BJ (cell line): ENCODE results near the gene MT1G. TPM values are rescaled to one million over a fixed set of nuclear protein-coding genes. Genes with fewer than 3 reads are reported as not detected.

Experiments
- CTCF ChIA-PET: fragments of 350-600 bp; formaldehyde crosslinking; extraction: SDS; loops from one replicate; lab custom pipeline; 2021; ENCODE audit warnings: antibody characterized with exemption, inconsistent platforms; lab: Yijun Ruan, JAX
- POLR2A ChIA-PET: fragments of 300-600 bp; sonication (Branson Sonifier 250); formaldehyde crosslinking; extraction: SDS; loops from one replicate; lab custom pipeline; 2021; ENCODE audit warnings: antibody characterized with exemption; lab: Charles Lee
- DNase-seq: peaks from one replicate; pipeline ENCODE4 v3.0.0-alpha.2; 2011; ENCODE audit warnings: low read depth
- H3K27me3 ChIP-seq: 2 replicates; pipeline ENCODE4 v1.6.0; 2011; ENCODE audit warnings: low read length; ENCODE audit not compliant: control insufficient read depth, insufficient read depth
- H3K36me3 ChIP-seq: 2 replicates; pipeline ENCODE4 v1.5.1; 2011; ENCODE audit warnings: low read length; ENCODE audit not compliant: control insufficient read depth, insufficient read depth
- H3K4me3 ChIP-seq: 2 replicates; pipeline ENCODE4 v1.5.1; 2011; ENCODE audit warnings: low read depth, mild to moderate bottlenecking, control low read depth, low read length
- CTCF ChIP-seq: IDR thresholded peaks from 2 replicates; pipeline ENCODE4 v1.5.1; 2011; ENCODE audit warnings: low read depth, mild to moderate bottlenecking, control low read depth, inconsistent platforms, low read length, moderate library complexity; ENCODE audit not compliant: insufficient read depth
- polyA plus RNA-seq: library from polyadenylated mRNA; depleted of rRNA; stranded (reverse); fragments of >200 nt; gene quantifications from 2 replicates; pipeline ENCODE4 v1.2.3, GENCODE V29; 2011

The MT1G gene
- polyA plus RNA-seq, 1 experiment, result 2.9 TPM

DNA sequence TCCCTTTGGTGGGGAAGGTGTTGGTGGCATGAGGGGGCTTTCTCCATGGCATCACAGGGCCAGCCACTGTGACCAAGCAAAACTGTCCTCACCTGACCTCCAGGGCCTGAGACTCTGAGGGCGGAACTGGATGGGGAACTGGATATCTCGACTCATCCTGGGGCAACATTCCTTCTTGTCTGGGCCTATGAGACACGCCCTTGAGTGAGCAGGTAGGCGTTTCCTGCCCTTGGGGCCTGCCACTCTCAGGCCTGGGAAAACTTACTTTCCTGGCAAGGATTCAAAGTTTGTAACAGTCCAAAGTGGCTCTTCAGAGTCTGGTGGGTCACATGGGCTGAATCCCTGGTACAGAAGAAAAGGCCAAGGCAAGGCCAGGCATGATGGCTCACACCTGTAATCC, 24.0 kb upstream of the MT1G start:
- no peak for TF ChIP-seq CTCF

GRCh38 chr16:56690420-56691122, 22.7 kb upstream of the MT1G start:
- Histone ChIP-seq H3K36me3 (no peaks in the 10 kb centered on the region), H3K27me3 (no peaks in the 10 kb centered on the region), H3K4me3 (no peak overlapping the region)
- ChIA-PET POLR2A (no interaction called here), CTCF (interaction anchor here (0.7 kb wide), 1 partner anchor 114 kb away, joined by 3 read pairs; no protein-coding TSS in a partner anchor)
- TF ChIP-seq CTCF, result no peak
- DNase-seq, result no peak

More for the DNA sequence above, 24.0 kb upstream of the MT1G start:
- peak; percentile 26 for DNase-seq
- POLR2A ChIA-PET, result no interaction called here
- CTCF ChIA-PET, result interaction anchor here (1.3 to 1.9 kb wide), 2 partner anchors 10 to 91 kb away, joined by 4 to 7 read pairs; no protein-coding TSS in a partner anchor
- no peaks in the 10 kb centered on the region for H3K36me3 ChIP-seq
- H3K4me3 ChIP-seq, result no peak overlapping the region
- no peaks in the 10 kb centered on the region for H3K27me3 ChIP-seq

- CTCF ChIA-PET, result interaction anchor here (1.2 to 1.3 kb wide), 2 partner anchors 13 to 100 kb away, joined by 4 to 5 read pairs; no protein-coding TSS in a partner anchor
- Histone ChIP-seq H3K4me3 (no peak overlapping the region), H3K36me3 (no peaks in the 10 kb centered on the region), H3K27me3 (no peaks in the 10 kb centered on the region)
- DNase-seq, result no peak
- TF ChIP-seq CTCF, result no peak
- POLR2A ChIA-PET, result no interaction called here
These were observed 21.3 kb upstream of the MT1G start for GRCh38 chr16:56689171-56689570.

DNA sequence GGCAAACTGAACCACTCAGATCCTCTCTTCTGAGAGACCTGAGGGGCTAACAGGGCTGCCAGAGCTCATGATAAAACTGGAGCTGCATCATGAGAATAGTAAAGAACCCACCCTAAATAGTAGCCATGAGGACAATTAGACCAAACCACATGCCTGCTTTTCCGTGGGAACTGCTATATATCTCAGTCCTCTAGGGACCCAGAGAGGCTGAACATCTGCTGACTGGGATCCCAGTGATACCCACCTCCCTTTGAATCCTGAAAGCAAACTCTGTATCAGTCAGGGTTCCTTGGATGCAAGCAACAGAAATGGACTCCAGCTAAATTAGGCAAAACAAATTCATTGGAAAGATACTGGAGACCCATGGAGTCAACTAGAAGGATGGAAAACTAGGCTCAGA, 20.9 kb upstream of the MT1G start:
- ChIA-PET CTCF (interaction anchor here (1.2 to 1.3 kb wide), 2 partner anchors 13 to 101 kb away, joined by 4 to 5 read pairs; no protein-coding TSS in a partner anchor), POLR2A (no interaction called here)
- no peak for DNase-seq
- H3K4me3 ChIP-seq, result no peak overlapping the region
- TF ChIP-seq CTCF, result no peak
- no peaks in the 10 kb centered on the region for H3K27me3 ChIP-seq
- no peaks in the 10 kb centered on the region for H3K36me3 ChIP-seq

DNA sequence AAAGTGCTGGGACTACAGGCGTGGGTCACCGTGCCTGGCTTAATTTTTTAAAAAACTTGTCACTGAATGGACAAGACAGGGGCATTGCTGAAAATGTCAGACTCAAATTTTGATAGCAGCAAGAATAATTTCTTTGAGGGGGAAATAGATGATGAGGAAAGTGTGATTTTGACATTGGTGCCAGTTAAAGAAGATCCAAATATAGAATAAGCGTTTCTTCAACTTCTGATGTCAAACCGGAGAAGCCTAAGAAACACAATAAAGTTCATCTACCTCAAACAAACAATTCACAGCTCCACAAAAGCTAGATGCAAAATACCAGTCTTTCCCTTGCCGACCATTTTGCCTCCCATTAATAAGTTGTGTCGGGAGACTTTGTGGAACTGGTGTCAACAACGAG, 18.9 kb upstream of the MT1G start:
- H3K27me3 ChIP-seq, result no peaks in the 10 kb centered on the region
- H3K36me3 ChIP-seq, result no peaks in the 10 kb centered on the region
- no peak for DNase-seq
- POLR2A ChIA-PET, result no interaction called here
- no peak overlapping the region for H3K4me3 ChIP-seq
- CTCF ChIA-PET, result interaction anchor here (0.6 to 1.5 kb wide), 2 partner anchors 12 to 81 kb away, joined by 3 to 4 read pairs; no protein-coding TSS in a partner anchor
- TF ChIP-seq CTCF, result no peak
